NB4 (cell line): ENCODE measurements around the gene WDR88.

ENCODE experiments used
- DNase-seq: peaks from one replicate; pipeline ENCODE4 v3.0.0; 2010; ENCODE audit warnings: low read depth
- H3K4me3 ChIP-seq: one replicate; pipeline ENCODE4 v1.5.1; 2011; ENCODE audit warnings: mild to moderate bottlenecking, low read depth, low read length, moderate library complexity
- CTCF ChIP-seq: IDR thresholded peaks from one replicate; pipeline ENCODE4 v1.5.1; 2012; ENCODE audit warnings: low read depth, low read length
- MYC ChIP-seq: IDR thresholded peaks from 2 replicates; pipeline ENCODE4 v1.6.1; 2011; ENCODE audit warnings: low read depth, low read length
- POLR2A ChIP-seq: IDR thresholded peaks from 2 replicates; pipeline ENCODE4 v1.6.1; 2011; ENCODE audit warnings: mild to moderate bottlenecking; ENCODE audit not compliant: insufficient read length; ENCODE audit errors: extremely low read depth
- TF ChIP-seq, protein P1 (sequence below): IDR thresholded peaks from 2 replicates; pipeline ENCODE4 v1.6.1; 2011; ENCODE audit warnings: low read depth, low read length

WDR88 gene

GRCh38 chr19:33133438-33134031, 1.6 kb downstream of the WDR88 start:
- H3K4me3 ChIP-seq: no peak overlapping the region
- no peak for DNase-seq
- no peak for TF ChIP-seq CTCF
- no peak for TF ChIP-seq POLR2A
- TF ChIP-seq, protein P1, sequence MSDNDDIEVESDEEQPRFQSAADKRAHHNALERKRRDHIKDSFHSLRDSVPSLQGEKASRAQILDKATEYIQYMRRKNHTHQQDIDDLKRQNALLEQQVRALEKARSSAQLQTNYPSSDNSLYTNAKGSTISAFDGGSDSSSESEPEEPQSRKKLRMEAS: no peak
- no peak for TF ChIP-seq MYC

DNA sequence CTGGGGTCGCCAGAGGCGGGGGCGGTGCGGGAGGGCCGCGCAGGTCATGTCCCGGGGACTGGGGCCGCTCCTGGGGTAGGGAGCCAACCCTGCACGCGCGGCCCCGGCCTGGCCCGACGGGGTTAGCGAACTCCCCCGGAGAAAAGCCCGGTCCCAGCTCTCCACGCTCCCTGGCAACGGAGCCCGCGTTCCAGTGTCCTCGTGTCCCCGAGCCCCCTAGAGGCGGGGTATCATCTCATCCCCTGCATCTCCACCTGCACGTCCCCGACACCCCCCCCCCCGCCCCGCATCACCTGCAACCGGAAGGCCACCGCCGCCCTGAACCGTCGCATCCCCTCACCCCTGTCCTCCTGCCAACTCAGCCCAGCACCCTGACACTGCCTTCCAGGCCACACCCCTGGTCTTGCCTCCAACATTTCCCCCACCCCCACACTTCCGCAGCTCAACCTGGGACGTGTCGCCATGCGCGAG, 2.7 kb downstream of the WDR88 start:
- TF ChIP-seq, protein P1: no peak
- TF ChIP-seq MYC (no peak), POLR2A (no peak), CTCF (no peak)
- no peak overlapping the region for H3K4me3 ChIP-seq
- no peak for DNase-seq

DNA sequence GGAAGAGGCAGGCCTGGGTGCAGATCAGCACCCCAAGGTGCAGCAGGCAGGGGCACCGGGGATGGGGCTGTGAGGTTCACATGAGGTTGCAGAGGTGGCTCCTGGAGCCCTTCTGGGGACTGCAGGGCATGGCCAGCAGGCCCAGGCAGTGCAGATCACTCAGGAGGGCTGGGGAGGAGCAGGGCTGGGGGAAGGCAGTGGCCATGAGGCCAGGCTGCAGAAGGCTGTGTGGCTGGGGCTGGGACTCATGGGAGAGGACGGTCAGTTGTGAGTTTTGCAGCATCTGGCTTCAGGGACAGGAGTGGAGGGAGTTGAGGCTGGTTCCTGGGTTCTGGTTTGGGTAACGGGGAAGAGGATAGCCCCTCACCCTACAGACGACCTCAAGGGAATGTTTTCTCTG, 7.3 kb downstream of the WDR88 start:
- no peak overlapping the region for H3K4me3 ChIP-seq
- DNase-seq: no peak
- no peak for TF ChIP-seq POLR2A
- no peak for TF ChIP-seq CTCF
- no peak for TF ChIP-seq MYC
- TF ChIP-seq, protein P1: no peak

GRCh38 chr19:33143897-33144405, 12.0 kb downstream of the WDR88 start:
- peak; percentile 77 for TF ChIP-seq CTCF
- TF ChIP-seq MYC: no peak
- TF ChIP-seq POLR2A: no peak
- TF ChIP-seq, protein P1: no peak
- DNase-seq: peak; percentile 70
- H3K4me3 ChIP-seq: no peak overlapping the region

DNA sequence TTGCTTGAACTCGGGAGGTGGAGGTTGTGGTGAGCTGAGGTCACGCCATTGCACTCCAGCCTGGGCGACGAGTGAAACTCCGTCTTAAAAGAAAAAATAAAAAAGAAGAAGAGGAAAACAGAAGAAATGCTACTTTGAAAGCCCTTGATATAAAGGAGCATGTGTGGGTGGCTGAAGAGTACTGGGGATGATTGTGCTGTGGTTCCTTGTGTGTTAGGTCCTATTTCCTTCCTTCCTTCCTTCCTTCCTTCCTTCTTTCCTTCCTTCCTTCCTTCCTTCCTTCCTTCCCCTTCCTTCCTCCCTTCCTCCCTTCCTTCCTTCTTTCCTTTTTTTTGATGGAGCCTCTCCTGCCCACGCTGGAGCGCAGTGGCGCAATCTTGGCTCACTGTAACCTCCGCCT, 14.3 kb downstream of the WDR88 start:
- no peak overlapping the region for H3K4me3 ChIP-seq
- TF ChIP-seq CTCF (no peak), MYC (no peak), POLR2A (no peak)
- TF ChIP-seq, protein P1: no peak
- no peak for DNase-seq

GRCh38 chr19:33147538-33147937, 15.6 kb downstream of the WDR88 start:
- TF ChIP-seq CTCF (no peak), POLR2A (no peak), MYC (no peak)
- TF ChIP-seq, protein P1: no peak
- H3K4me3 ChIP-seq: no peak overlapping the region
- DNase-seq: no peak
